SK-N-SH (cell line): ENCODE measurements around the gene PRAME. TPM values are rescaled to one million over a fixed set of nuclear protein-coding genes. Genes with fewer than 3 reads are reported as not detected.

Experiments
- CTCF ChIA-PET: fragments of 300-600, 350-600 bp; formaldehyde crosslinking; extraction: SDS; loops from one replicate; lab custom pipeline; 2021; lab: Yijun Ruan, JAX
- POLR2A ChIA-PET: fragments of 350-600 bp; sonication (Branson Sonifier 250); formaldehyde crosslinking; extraction: SDS; loops from one replicate; lab custom pipeline; 2020; ENCODE audit warnings: antibody characterized with exemption, inconsistent platforms; lab: Yijun Ruan, JAX
- DNase-seq: peaks from one replicate; pipeline ENCODE4 v3.0.0; 2012
- H2AFZ ChIP-seq: fragments of 200-600 bp; sonication (generic); 2 replicates; pipeline ENCODE4 v1.8.1; 2016; ENCODE audit warnings: antibody characterized with exemption, mild to moderate bottlenecking, low read depth
- H3F3A ChIP-seq: fragments of 200-600 bp; sonication (generic); replicated peaks from 2 replicates; pipeline ENCODE3; 2016; ENCODE audit warnings: antibody characterized with exemption, mild to moderate bottlenecking; ENCODE audit not compliant: insufficient read depth
- H3K27ac ChIP-seq, 2 experiments: fragments of 200-500 bp in 1 of 2; fragments of 200-600 bp in 1 of 2; sonication (Bioruptor generic) in 1 of 2; sonication (generic), shearing (Covaris generic) in 1 of 2; 2 replicates each; pipeline versions ENCODE4 v1.5.1 to v1.6.1; 2014 to 2016; ENCODE audit warnings: low read depth in 2 of 2, inconsistent platforms in 1 of 2, low read length in 1 of 2, mild to moderate bottlenecking in 1 of 2, mixed read lengths in 1 of 2
- H3K27me3 ChIP-seq: fragments of 200-600 bp; sonication (generic), shearing (Covaris generic); 2 replicates; pipeline ENCODE4 v1.6.1; 2016; ENCODE audit warnings: mixed run types; ENCODE audit not compliant: insufficient read depth
- H3K36me3 ChIP-seq, 2 experiments: fragments of 200-500 bp in 1 of 2; fragments of 200-600 bp in 1 of 2; sonication (Bioruptor generic) in 1 of 2; sonication (generic) in 1 of 2; replicated peaks in 1 of 2; 2 replicates each; pipeline versions ENCODE3 to v1.5.1; 2014 to 2016; ENCODE audit warnings: low read length in 1 of 2, mild to moderate bottlenecking in 1 of 2; ENCODE audit not compliant: insufficient read depth in 2 of 2, control insufficient read depth in 1 of 2
- H3K4me1 ChIP-seq, 2 experiments: fragments of 200-500 bp in 1 of 2; fragments of 200-600 bp in 1 of 2; sonication (Bioruptor generic) in 1 of 2; sonication (generic), shearing (Covaris generic) in 1 of 2; 2 replicates each; pipeline versions ENCODE4 v1.5.1 to v1.6.1; 2014 to 2016; ENCODE audit warnings: low read depth in 1 of 2, low read length in 1 of 2, mixed run types in 1 of 2; ENCODE audit not compliant: insufficient read depth in 2 of 2, control insufficient read depth in 1 of 2
- H3K4me2 ChIP-seq: fragments of 200-600 bp; sonication (generic), shearing (Covaris generic); 2 replicates; pipeline ENCODE4 v1.6.1; 2017; ENCODE audit warnings: mixed run types
- H3K4me3 ChIP-seq, 2 experiments: fragments of 200-500 bp in 1 of 2; fragments of 200-600 bp in 1 of 2; sonication (Bioruptor generic) in 1 of 2; sonication (generic), shearing (Covaris generic) in 1 of 2; 2 replicates each; pipeline versions ENCODE4 v1.5.1 to v1.8.1; 2014 to 2016; ENCODE audit warnings: low read depth in 2 of 2, inconsistent platforms in 1 of 2, low read length in 1 of 2, mild to moderate bottlenecking in 1 of 2, mixed read lengths in 1 of 2, moderate library complexity in 1 of 2
- H3K79me2 ChIP-seq: fragments of 200-600 bp; sonication (generic); 2 replicates; pipeline ENCODE4 v1.8.1; 2017; ENCODE audit warnings: mild to moderate bottlenecking; ENCODE audit not compliant: insufficient read depth
- H3K9ac ChIP-seq: fragments of 200-600 bp; sonication (generic); 2 replicates; pipeline ENCODE4 v1.6.1; 2017; ENCODE audit warnings: mixed run types
- H3K9me2 ChIP-seq: fragments of 200-600 bp; sonication (generic); 2 replicates; pipeline ENCODE4 v1.6.1; 2017; ENCODE audit warnings: mixed run types
- H3K9me3 ChIP-seq: fragments of 200-600 bp; sonication (generic); 2 replicates; pipeline ENCODE4 v1.6.1; 2017; ENCODE audit warnings: mixed run types, mild to moderate bottlenecking, moderate library complexity
- H4K20me1 ChIP-seq: fragments of 200-600 bp; sonication (generic); 2 replicates; pipeline ENCODE4 v1.6.1; 2017; ENCODE audit warnings: mild to moderate bottlenecking, mixed run types; ENCODE audit not compliant: insufficient read depth
- CHD2 ChIP-seq: fragments of 150-350 bp; IDR thresholded peaks from 2 replicates; pipeline ENCODE4 v1.6.1; 2018; ENCODE audit warnings: low read length; ENCODE audit not compliant: partially characterized antibody
- CTCF ChIP-seq: fragments of 200-600 bp; sonication (generic); IDR thresholded peaks from 2 replicates; pipeline ENCODE4 v1.6.1; 2017; ENCODE audit warnings: antibody characterized with exemption, mild to moderate bottlenecking, moderate library complexity
- ELF1 ChIP-seq: IDR thresholded peaks from 2 replicates; pipeline ENCODE4 v1.4.0; 2012
- EP300 ChIP-seq, 2 experiments: IDR thresholded peaks; 2 replicates each; pipeline versions ENCODE4 v1.4.0 to v1.6.1; 2012; ENCODE audit warnings: borderline replicate concordance in 1 of 2, low read depth in 1 of 2, low read length in 1 of 2
- EZH2phosphoT487 ChIP-seq: fragments of 200-600 bp; sonication (generic); IDR thresholded peaks from 2 replicates; pipeline ENCODE4 v1.6.1; 2017; ENCODE audit warnings: low read depth, mixed run types, mild to moderate bottlenecking, antibody characterized with exemption, moderate library complexity, borderline replicate concordance
- FOXM1 ChIP-seq: IDR thresholded peaks from 2 replicates; pipeline ENCODE4 v1.4.0; 2012; ENCODE audit warnings: low read depth, mild to moderate bottlenecking
- GABPA ChIP-seq: IDR thresholded peaks from 2 replicates; pipeline ENCODE4 v1.4.0; 2012; ENCODE audit warnings: low read depth, mild to moderate bottlenecking
- MAX ChIP-seq: IDR thresholded peaks from 2 replicates; pipeline ENCODE4 v1.4.0; 2012; ENCODE audit warnings: low read depth
- NFIC ChIP-seq: IDR thresholded peaks from 2 replicates; pipeline ENCODE4 v1.4.0; 2012; ENCODE audit warnings: borderline replicate concordance
- NRF1 ChIP-seq: IDR thresholded peaks from 2 replicates; pipeline ENCODE4 v1.6.1; 2012; ENCODE audit warnings: low read depth, mild to moderate bottlenecking, low read length
- POLR2AphosphoS5 ChIP-seq: IDR thresholded peaks from 2 replicates; pipeline ENCODE4 v1.6.1; 2012; ENCODE audit warnings: low read depth, low read length
- RAD21 ChIP-seq: IDR thresholded peaks from 2 replicates; pipeline ENCODE4 v1.6.1; 2012; ENCODE audit warnings: mild to moderate bottlenecking, low read length
- RCOR1 ChIP-seq: fragments of 150-350 bp; IDR thresholded peaks from 2 replicates; pipeline ENCODE4 v1.6.1; 2017; ENCODE audit warnings: antibody characterized with exemption, low read length
- RFX5 ChIP-seq: IDR thresholded peaks from 2 replicates; pipeline ENCODE4 v1.6.1; 2012; ENCODE audit warnings: mild to moderate bottlenecking, improper control_type of control experiment, low read length
- SIN3A ChIP-seq: IDR thresholded peaks from 2 replicates; pipeline ENCODE4 v1.6.1; 2012; ENCODE audit warnings: low read depth, mild to moderate bottlenecking, low read length, moderate library complexity, borderline replicate concordance
- SMC3 ChIP-seq: IDR thresholded peaks from 2 replicates; pipeline ENCODE4 v1.6.1; 2012; ENCODE audit warnings: low read depth, low read length, improper control_type of control experiment
- TAF1 ChIP-seq: IDR thresholded peaks from 2 replicates; pipeline ENCODE4 v1.6.1; 2012; ENCODE audit warnings: low read depth, mild to moderate bottlenecking, low read length, moderate library complexity, borderline replicate concordance
- WGBS: methylation state at CpG from one replicate; pipeline ENCODE4 v1.1.6; 2017; ENCODE audit warnings: low lambda C conversion rate; 5-methylcytosine and 5-hydroxymethylcytosine counted together
- polyA plus RNA-seq, 3 experiments: library from polyadenylated mRNA; depleted of rRNA; stranded (reverse); fragments of >200 nt; gene quantifications; 2 replicates each; pipeline ENCODE4 v1.2.3, GENCODE V29; 2012

The PRAME gene
- polyA plus RNA-seq, 1 of the 3 experiments (the other 2 are of a cell fraction), result 193 TPM

- no peak for TF ChIP-seq TAF1
- TF ChIP-seq NFIC, result no peak
- no peak for TF ChIP-seq SMC3
- no peak for TF ChIP-seq ELF1
- TF ChIP-seq RFX5, result no peak
- no peak for TF ChIP-seq MAX
- no peak for TF ChIP-seq CHD2
Measured at GRCh38 chr22:22576989-22577427, 17.9 kb upstream of the PRAME start (continued).

GRCh38 chr22:22576244-22576988 lies 17.4 kb upstream of the PRAME start:
- Histone ChIP-seq H3F3A (no peaks in the 10 kb centered on the region), H3K79me2 (no peaks in the 10 kb centered on the region), H3K4me1 (no peaks in the 10 kb centered on the region), H4K20me1 (no peaks in the 10 kb centered on the region), H3K4me3 (peak overlapping the region in 1 of 2 experiments; percentile 24; a peak in 1 of 4 replicates), H3K9me3 (no peaks in the 10 kb centered on the region)
- CTCF ChIA-PET, result interaction anchor here (0.6 to 12.4 kb wide), 58 partner anchors 10 to 800 kb away, joined by 3 to 190 read pairs (median 4); partner anchors contain the start of gene PRAME
- WGBS, result 40% methylated on average over 7 of the region's 8 CpGs
- TF ChIP-seq SMC3 (peak; percentile 72), GABPA (no peak), EZH2phosphoT487 (no peak), RAD21 (peak; percentile 68), CTCF (peak; percentile 76), RCOR1 (no peak), POLR2AphosphoS5 (no peak)
- TF ChIP-seq, all 33 proteins: peak for 3
- no peak overlapping the region for H3K4me2 ChIP-seq
- H3K9me2 ChIP-seq, result no peaks in the 10 kb centered on the region
- no peak overlapping the region for H3K9ac ChIP-seq
- POLR2A ChIA-PET, result no interaction called here
- H3K36me3 ChIP-seq, result no peaks in the 10 kb centered on the region
- H3K27ac ChIP-seq, result no peak overlapping the region
- H2AFZ ChIP-seq, result no peak overlapping the region
- peaks cover 18% of the 10 kb centered on the region; the same call in 1 of the 2 replicates for H3K27me3 ChIP-seq
- peak; percentile 79 for DNase-seq

GRCh38 chr22:22574361-22574760 lies 15.3 kb upstream of the PRAME start:
- no peak for DNase-seq
- no peaks in the 10 kb centered on the region for H3F3A ChIP-seq
- CTCF ChIA-PET, result interaction anchor here (1.4 to 12.4 kb wide), 2 partner anchors 15 to 110 kb away, joined by 3 to 190 read pairs; no protein-coding TSS in a partner anchor
- H3K9ac ChIP-seq, result no peak overlapping the region
- H3K79me2 ChIP-seq, result no peaks in the 10 kb centered on the region
- no peaks in the 10 kb centered on the region for H3K4me1 ChIP-seq
- no peaks in the 10 kb centered on the region for H3K36me3 ChIP-seq
- H2AFZ ChIP-seq, result no peak overlapping the region
- H3K27me3 ChIP-seq, result peaks cover 24% of the 10 kb centered on the region; the same call in 1 of the 2 replicates
- no peaks in the 10 kb centered on the region for H3K9me2 ChIP-seq
- H3K4me3 ChIP-seq, result no peak overlapping the region
- H3K9me3 ChIP-seq, result no peaks in the 10 kb centered on the region
- POLR2A ChIA-PET, result interaction anchor here (0.6 kb wide), 1 partner anchor 16 kb away, joined by 3 read pairs; the partner anchor contains the start of gene PRAME
- H3K4me2 ChIP-seq, result no peak overlapping the region
- H3K27ac ChIP-seq, result no peak overlapping the region
- no peak for TF ChIP-seq RCOR1
- no peak for TF ChIP-seq NRF1
- TF ChIP-seq FOXM1, result no peak
- TF ChIP-seq SIN3A, result no peak
- no peak for TF ChIP-seq NFIC
- TF ChIP-seq CHD2, result no peak
- no peak for TF ChIP-seq EP300 (IDR thresholded peaks at IDR 0.05; ENCODE audit: borderline replicate concordance in 1 of 2, low read depth in 1 of 2, low read length in 1 of 2)
- TF ChIP-seq, all 33 proteins: peak for 0
- H4K20me1 ChIP-seq, result no peaks in the 10 kb centered on the region
